GM18508 (cell line): Measurements from ENCODE around the gene BCL11A.
A peak's percentile ranks its signal among the peaks of the same experiment; 100 is the strongest.
"Not testable (repeated sequence)": the region's sequence is repeated elsewhere in the genome, so short reads cannot be mapped to it uniquely, and the experiment has no call there.

Experiments
- ATAC-seq: cut with Tn5 transposase; IDR thresholded peaks from one replicate; pipeline ENCODE4 v1.9.1; 2021; ENCODE audit warnings: moderate number of reproducible peaks; ENCODE audit not compliant: insufficient read depth, unreplicated experiment

The BCL11A gene

DNA sequence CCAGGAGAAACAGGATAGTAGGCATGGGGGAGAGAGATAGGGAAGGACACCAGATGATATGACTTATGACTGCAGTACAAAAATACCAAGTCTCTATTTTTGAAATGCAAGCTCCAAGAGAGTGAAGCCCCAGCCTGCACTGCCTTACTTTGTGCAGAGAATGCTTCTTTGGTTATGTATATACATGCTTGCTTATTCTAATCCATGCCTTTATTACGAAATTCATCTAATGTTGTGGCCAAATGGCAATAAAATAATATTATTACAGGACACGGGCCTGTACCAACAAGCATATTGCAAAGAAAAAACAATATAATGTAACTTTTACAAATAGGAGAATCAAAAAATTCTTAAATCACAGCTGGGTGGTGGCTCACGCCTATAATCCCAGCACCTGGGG is 110.8 kb downstream of the BCL11A start:
- no peak for ATAC-seq

DNA sequence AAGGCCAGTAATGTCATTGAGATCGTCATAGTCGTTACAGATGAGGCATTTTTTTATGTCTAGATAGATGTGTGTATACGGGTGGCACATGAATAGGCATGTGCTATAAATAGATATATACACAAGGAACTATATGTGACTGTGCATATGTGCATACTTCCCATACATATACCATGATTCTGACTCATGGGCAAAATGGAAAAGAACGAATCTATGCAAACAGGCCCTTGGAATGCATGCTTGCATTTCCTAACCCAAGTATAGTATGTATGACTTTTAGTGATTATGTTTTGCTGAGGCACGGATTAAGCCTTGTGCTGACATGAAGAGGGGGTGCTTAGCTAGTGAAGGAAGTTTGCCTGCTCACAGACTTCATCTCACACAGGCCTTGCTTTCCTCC is 111.7 kb downstream of the BCL11A start:
- no peak for ATAC-seq

DNA sequence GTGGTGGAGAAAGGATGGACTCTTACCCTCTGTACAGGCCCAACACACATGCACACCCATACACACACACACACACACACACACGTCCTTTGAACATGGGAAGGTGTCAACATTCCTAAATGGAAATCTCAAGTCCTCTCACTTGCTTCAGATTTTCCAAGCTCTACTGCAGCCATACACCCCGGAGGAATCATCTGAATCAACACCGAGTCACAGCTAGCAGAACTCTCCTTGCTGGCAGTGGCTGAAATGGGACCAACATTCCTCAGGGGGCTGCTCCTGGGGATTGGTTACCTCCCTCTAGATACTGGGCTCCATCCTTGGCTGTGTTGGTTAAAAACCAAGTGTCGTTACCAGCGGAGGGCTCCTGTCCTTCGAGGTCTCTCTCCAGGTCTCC is 112.7 kb downstream of the BCL11A start:
- no peak for ATAC-seq

DNA sequence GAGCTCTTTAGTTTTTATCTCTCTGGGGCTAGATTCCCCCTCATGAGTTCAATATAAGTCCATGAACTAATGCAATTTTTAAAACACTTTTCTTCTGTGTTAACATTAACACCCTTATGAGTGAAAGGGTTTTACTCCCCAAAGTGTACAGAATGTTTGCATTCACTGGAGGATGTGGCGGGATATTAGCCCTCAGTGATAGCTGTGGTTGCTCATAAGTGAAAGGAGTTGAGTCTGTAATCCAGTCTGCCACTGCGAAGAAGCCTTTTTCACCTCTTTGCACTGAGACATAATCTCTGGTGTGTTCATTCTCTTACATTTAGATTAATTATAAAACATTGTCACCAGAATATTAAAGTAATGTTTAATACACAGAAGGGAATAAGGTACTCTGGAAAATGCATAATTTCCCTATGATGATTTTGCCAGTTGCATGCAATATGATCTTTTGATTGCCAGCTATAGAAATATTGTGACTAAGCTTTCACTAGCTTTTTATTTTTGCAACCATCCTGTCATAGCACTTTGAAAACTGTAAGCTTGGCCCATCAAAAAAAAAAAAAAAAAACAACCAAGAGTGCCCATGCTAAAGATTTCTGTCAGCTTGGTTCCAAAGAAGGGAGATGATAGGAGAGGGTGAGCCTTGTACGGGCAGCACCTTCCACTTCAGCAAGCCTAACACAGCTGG is 113.2 kb downstream of the BCL11A start:
- ATAC-seq, result no peak

DNA sequence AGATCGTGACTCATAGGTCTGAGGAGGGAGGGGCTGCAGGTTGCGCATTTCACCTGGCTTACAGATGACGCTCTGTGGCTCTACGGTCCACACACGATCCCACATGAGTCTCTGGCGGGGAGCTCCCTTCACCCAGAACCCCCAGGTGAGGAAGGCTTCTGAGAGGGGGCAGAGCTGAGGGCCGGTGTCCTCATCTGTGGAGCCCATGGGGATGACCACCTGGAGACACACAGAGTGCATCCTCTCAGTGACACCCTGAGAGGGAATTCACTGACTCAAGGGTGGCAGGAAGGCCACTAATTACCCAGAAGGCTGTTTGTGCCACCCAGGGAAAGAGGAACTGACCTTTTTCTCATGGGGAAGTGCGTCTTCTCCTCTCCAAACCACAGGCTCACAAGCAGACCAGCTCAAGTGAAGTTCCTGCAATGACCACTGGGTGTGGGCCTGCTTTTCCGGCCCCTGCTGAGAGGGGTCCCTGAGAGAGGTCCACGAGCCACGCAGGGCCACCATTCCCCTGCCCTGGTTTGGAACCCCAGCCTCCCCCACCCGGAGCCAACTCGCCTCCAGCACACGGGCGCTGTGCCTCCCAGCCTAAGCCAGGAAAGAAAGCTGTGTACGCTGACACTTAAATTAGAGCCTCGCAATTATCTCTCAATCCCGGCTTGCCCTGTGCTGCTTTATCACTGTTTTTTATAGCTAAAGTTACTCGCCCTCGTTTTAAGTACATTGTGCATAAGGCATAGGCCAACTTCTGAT is 114.1 kb downstream of the BCL11A start:
- ATAC-seq, result peak; percentile 98

DNA sequence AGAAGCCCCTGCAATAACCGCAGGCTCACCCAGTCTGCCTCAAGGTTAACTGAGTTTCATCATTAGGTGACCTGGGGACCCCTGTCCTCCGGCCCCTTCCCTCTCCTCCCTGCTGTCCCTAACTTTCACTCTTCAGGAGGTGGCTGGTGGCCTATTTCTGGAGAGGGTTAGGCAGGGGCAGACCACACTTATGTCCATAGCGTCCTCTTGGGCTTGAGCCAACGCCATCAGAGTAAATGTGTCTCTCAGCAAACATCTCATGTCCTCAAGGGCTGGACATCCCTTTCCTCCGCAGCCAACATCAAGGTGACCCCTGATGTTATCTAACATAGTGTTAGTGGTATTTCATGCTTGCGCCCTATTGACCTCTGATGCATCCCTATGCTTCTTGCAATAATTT is 114.8 kb downstream of the BCL11A start:
- no peak for ATAC-seq

DNA sequence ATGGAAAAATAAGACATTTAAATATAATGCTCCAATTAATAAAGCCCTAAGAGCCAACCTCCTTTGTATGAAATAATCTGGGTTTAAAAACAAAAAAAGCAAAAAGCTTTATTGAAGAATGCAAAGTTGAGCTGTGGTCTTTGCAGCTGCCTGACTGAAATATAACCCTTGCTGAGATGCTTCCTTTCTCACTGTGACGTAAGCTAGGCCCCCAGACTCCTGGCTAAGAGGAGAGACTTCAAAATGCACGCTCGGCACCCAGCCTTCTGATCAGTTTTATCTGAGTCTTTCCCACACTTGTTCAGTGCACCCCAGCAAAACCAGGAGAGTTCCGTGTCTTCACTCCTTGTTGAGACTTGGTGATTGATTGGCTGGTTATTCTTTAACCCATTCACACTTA is 115.3 kb downstream of the BCL11A start:
- ATAC-seq, result no peak

DNA sequence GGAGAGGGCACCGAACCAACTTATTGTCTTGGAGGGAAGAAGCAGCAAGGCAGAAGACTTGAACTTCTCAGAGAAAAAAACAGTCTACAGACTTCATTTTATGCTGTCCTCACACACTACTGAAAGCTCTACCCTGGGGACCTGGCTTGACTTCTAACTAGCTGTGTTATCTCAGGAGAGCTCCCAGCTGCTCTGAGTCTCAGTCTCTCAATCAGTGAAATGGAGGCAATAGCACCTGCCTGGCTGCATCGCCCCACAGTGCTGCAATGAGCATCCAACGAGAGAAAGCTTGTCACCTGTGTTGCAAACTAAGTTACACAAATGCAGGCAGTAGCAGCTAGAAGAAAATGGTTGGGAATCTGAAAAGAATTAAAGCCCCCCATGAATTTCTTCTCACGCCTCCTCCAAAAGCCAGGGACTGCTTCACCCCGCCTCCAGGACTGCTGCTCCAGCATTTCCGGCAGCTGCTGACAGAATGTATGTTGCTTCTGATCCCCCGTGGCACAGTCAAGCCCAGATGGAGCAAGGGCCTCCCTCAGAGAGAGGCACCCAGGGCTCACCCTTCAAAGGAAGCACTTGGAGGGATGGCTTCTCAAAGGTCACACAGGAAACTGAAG is 116.3 kb downstream of the BCL11A start:
- ATAC-seq, result no peak

DNA sequence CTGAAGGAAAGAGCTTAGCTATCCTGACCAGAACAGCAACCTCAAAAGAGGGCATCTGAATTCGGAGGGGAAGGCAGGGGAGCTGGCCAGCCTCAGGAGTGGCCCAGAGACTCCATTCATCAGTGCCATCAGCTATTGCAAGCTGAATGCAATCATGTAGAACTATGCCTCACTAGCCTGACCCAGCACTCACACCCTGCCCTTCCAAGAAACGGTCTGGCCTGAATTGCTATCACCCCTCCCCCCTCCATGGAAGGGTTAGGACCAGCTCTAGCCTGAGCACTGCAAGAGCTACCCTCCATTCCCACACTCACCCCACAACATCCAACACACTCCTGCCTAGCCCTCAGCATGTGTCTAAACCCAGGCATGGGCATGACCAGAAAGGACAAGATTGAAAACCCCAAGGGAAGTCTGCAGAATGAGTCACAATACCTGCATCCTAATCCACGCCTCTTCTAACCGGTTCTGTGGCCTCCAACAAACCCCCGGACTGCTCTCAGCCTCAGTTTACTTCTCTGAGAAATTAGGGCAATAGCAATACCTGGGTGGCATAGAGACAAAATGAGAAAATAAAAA is 120.3 kb downstream of the BCL11A start:
- no peak for ATAC-seq

DNA sequence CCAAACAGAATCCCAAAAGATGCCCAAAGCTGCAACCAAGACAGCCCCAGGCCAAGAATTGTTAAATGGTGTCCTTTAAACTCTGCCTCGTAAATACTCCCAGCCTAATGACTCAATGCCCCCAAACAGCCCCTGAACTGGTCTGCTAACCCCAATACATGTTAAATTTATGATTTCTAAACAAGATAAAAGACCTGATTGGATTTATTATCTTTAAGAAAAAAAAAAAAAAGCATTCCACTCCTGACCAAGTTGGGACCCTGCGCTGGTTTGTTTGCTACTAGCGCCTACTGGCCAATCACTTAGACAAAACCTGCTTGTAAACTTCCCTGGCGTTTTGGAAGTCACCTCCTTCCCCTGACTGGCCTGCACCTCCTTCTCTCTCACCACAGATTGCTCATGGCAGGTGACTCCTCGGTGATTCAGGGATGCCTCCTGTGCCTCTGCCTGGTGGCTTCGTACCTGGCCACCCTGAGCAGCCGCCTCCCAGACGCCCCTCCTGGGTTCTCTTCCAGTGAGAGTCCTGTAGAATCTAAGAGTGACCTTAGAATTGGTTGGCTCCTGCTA is 121.3 kb downstream of the BCL11A start:
- no peak for ATAC-seq

DNA sequence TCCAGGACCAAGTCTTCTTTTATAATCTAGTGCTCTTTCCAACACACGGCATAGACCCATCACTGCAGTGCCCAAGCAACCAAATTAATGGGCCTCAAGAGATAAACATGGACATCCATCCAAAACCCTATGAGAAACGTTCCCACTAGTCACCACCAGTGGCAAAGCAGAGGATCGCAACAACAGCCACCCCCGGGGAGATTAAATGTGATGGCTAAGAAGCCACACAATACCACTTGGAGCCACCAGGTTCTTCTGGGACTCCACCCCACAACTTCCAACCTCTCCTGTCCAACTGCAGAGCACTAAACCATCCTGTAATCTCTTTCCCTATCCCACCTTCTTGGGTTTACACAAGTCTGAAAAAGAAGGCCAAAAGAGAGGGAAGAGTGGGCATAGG is 123.8 kb downstream of the BCL11A start:
- ATAC-seq, result no peak

DNA sequence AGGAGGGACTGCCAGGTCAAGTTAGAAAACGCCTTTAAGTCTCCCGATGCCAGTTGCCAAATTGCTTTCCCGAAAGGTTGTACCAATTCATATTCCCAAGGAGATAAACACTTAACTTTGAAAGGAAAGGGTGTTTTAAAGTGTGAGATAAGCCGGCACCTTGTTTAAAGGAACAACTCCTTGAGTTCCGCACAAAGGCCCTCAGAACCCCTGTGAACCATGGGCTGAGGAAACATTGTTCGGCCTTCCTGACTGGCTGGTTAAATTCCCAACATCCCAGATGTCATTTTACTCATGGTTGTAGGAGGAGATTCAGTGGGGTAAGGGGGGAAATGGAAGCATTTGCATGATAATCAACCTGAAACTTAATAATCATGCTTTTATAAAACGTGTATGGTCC is 126.6 kb downstream of the BCL11A start:
- ATAC-seq, result no peak

DNA sequence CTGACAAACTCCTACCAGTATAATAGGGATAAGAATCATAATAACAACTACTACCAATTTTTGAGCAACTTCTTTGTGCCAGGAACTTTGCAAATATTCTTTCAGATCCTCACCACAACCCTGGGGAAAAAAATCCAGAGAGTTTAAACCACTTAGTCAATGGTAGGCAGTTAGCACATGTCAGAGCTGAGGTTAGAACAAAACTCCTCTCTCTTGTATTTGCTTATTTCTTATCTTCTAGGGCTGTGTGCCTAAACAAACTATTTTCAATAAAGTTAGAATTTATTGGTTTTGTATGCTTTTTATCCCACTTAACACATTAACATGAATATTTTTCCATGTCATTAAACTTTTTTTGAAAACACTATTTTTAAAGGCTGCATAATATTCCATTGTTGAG is 127.1 kb downstream of the BCL11A start:
- no peak for ATAC-seq

DNA sequence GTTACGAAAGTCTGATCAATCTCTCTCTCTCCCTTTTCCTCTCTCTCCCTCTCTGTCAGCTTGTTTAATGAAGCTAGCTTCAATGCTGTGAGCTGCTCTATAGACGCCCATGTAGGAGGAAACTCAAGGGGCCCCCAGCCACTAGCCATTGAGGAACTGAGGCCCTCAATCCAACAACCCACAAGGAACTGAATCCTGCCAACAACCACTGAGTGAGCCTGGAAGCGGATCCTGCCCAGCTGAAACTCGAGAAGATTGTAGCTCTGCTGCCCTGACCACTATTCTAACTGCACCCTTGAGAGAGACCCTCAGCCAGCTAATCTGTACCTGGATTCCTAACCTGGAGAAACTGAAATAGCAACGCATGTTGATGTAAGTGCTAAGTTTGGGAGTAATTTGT is 129.2 kb downstream of the BCL11A start:
- ATAC-seq, result no peak

DNA sequence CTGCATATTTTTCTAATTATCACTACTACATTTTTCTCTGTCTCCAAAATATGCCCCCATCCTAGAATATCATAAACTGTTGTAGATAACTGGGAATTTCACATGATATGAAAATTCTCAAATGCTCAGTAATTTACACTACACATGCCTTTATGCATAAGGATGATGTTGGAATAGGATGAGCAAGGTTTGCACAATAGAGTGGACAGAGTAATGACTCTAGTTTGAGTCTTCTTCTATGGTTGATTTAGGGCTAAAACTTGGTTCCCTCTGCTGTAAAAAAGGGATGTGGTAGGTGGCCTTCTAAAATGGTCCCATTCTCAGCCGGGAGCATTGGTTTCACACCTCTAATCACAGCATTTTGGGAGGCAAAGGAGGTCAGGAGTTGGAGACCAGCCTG is 129.9 kb downstream of the BCL11A start:
- ATAC-seq, result no peak

DNA sequence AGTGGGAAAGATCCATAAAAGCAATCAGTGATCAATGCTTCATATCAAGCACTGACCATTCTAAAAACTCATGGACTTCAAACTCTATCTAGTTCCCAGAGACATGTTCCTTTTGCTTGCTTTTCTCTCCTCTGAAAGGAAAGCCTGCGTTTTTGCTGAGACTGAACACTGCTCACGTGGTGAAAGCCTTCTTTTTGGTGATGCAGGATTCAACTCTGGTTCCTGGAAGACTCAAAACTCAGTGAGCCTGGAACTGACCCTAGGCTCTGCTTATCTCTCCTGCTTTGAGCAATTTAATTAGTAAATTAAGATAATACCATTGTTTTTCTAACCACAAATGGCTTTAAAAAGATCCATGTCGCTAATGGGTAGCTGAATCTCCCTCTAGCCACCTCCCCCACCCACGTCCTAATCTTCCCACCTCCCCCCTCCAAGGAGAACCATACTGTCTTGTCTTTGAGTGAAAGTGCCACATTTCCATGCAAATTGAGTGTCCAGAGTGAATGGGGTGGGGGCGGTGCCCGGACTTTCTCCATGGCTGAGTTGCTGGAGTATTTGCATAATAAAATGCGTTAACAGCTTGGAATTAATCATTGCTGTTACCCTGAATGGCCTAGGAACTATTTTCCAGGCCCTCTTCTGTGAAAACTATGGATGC is 130.5 kb downstream of the BCL11A start:
- ATAC-seq, result no peak

DNA sequence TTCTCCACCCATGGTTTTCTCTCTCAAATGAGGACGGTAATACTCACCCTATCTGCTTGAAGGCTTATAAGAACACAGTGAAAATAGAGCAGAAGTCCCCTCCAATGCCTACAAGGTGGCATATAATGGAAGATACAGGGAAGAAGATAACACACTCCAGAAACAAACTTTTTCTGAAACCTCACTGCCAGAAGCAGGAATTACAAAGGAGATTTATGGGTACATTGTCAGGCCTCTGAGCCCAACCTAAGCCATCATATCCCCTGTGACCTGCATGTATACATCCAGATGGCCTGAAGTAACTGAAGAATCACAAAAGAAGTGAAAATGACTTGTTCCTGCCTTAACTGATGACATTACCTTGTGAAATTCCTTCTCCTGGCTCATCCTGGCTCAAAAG is 136.2 kb downstream of the BCL11A start:
- not testable (repeated sequence) for ATAC-seq

DNA sequence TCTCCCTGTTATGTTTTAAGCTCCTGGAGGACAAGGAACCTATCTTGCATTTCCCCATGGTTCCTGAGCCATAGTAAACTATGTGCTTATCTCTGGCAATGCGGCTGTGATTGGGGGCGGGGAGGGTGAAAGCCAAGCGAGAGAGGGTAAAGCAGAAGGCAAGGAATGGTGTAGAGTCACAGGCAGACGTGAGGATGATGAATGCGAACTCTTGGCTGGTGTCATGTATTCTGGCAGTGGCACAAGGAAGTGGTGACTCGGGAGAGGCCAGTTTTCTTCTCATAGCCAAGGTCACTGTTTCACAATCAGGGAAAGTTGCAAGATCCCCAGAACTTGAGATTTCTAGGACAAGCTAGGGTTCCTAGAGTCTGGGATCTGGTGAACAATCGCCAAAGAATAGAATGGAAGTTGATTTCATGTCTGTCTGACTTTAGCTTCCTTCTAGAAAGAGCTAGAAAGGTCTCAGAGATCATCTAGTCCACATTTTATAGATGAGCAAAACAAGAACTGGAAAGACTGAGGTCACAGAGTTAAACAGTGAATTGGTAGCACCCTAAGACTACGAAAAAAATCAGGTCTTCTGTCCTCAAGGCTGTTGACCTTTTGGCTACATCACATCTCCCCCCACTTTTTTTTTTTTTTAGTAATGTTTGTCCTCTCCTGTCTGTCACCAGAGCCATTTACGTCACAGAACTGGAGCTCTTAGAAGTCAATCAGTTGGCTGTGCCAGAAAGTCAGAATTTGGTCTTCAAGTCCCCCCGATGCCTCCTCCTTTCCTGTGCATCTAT is 137.0 kb downstream of the BCL11A start:
- no peak for ATAC-seq

DNA sequence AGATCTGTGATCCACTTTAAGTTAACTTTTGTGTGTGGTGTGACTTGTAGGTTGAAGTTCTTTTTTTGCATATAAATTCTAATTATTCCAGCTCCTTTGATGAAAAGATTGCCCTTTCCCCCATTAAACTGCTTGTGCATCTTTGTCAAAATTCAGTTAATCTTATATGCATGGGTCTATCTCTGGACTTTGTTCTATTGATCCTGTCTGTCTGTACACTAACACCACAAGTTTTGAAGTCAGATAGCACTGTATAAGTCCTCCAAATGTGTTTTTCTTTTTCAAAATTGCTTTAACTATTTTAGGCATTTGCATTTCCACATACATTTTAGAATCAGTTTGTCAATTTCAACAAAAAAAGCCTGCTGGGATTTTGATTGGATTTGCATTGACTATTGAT is 137.6 kb downstream of the BCL11A start:
- no peak for ATAC-seq
